ENCODE data around the gene CIITA. TPM values are rescaled to one million over a fixed set of nuclear protein-coding genes. Genes with fewer than 3 reads are reported as not detected.
A peak's percentile ranks its signal among the peaks of the same experiment; 100 is the strongest.

CIITA gene
- total and polyA plus RNA-seq, 10 of the 15 experiments (the other 5 are each of a cell fraction or from before 2014, with no cell fraction given) = 11.5 to 145 (median 49.7) TPM

GRCh38 chr16:10888320-10888937, 11.4 kb downstream of the CIITA start:
- peak overlapping the region; percentile 67 for H3K4me3 ChIP-seq
- peak overlapping the region; percentile 48; the same call in 1 of the 2 replicates for H3K9ac ChIP-seq (ENCODE audit: control insufficient read depth, insufficient read depth, low read length)
- H3K27ac ChIP-seq (ENCODE audit: control insufficient read depth, insufficient read depth) = peak overlapping the region; percentile 59
- peak; percentile 7; the same call in 1 of the 3 replicates for ATAC-seq
- ChIA-PET POLR2A (interaction anchor here (1.0 to 6.9 kb wide), 8 partner anchors 11 to 135 kb away, joined by 3 to 133 read pairs (median 6); partner anchors contain the start of genes CIITA and DEXI), CTCF (interaction anchor here (0.6 to 7.9 kb wide), 10 partner anchors 9 to 379 kb away, joined by 3 to 73 read pairs (median 6); partner anchors contain the start of gene CIITA), RAD21 (ENCODE audit: unreplicated experiment) (interaction anchor here (0.8 to 7.8 kb wide), 10 partner anchors 9 to 132 kb away, joined by 3 to 142 read pairs (median 14); partner anchors contain the start of gene CIITA), SMC1A (ENCODE audit: uncharacterized antibody, unreplicated experiment) (interaction anchor here (0.6 to 7.9 kb wide), 16 partner anchors 9 to 574 kb away, joined by 3 to 133 read pairs (median 6); partner anchors contain the start of gene CIITA)
- H3K79me2 ChIP-seq (ENCODE audit: control insufficient read depth, insufficient read depth, low read length) = peaks cover 78% of the 10 kb centered on the region
- no peak for DNase-seq (ENCODE audit: low read depth, low spot score)
- 35% methylated on average over 10 of the region's 10 CpGs for WGBS (ENCODE audit: insufficient coverage, insufficient replicate concordance, low lambda C conversion rate, missing lambda C conversion rate)
- FAIRE-seq = no peak
- H3K4me1 ChIP-seq (ENCODE audit: control insufficient read depth, insufficient read depth, low read length) = peaks cover 96% of the 10 kb centered on the region
- BruUV-seq (replicated peaks) = no TSS peak
- intact Hi-C loops (cut with micrococcal nuclease; ENCODE audit: unreplicated experiment) (no loop called here), in situ Hi-C loops (cut with MboI) (loop anchor here (25.0 kb wide), 2 partner anchors 576 to 1751 kb away; no protein-coding TSS in a partner anchor)
- H3K27me3 ChIP-seq (replicated peaks in 1 of 2; ENCODE audit: control insufficient read depth in 2 of 2, insufficient read depth in 2 of 2, low read length in 1 of 2) = no peaks in the 10 kb centered on the region
- H3K36me3 ChIP-seq (ENCODE audit: control insufficient read depth in 2 of 2, insufficient read depth in 2 of 2, low read length in 1 of 2) = peaks cover 12 to 30% of the 10 kb centered on the region in 2 experiments
- peak overlapping the region; percentile 84 for H3K4me2 ChIP-seq (ENCODE audit: control insufficient read depth, insufficient read depth)
- no peaks in the 10 kb centered on the region; the same call in 2 of the 3 replicates for H3K9me3 ChIP-seq (replicated peaks; ENCODE audit: control insufficient read depth, insufficient read depth, low read length)
- peaks cover 14% of the 10 kb centered on the region; the same call in 1 of the 2 replicates for H4K20me1 ChIP-seq (ENCODE audit: control insufficient read depth, insufficient read depth)
- no peak overlapping the region for H2AFZ ChIP-seq (ENCODE audit: control insufficient read depth, low read depth, low read length)
- TF ChIP-seq MEF2A (IDR thresholded peaks at IDR 0.05; ENCODE audit: insufficient read depth, low read depth, low read length) = peak; percentile 88
- peak; percentile 27; the same call in 1 of the 2 replicates for TF ChIP-seq CBFB (IDR thresholded peaks at IDR 0.05; ENCODE audit: low read depth)
- peak; percentile 40 for TF ChIP-seq JUNB (IDR thresholded peaks at IDR 0.05)
- no peak for TF ChIP-seq CEBPB (IDR thresholded peaks at IDR 0.05; ENCODE audit: borderline replicate concordance in 1 of 2, low read depth in 2 of 2, low read length in 2 of 2)
- TF ChIP-seq RUNX3 (IDR thresholded peaks at IDR 0.05; ENCODE audit: low read length) = peak; percentile 63
- TF ChIP-seq CHD2 (IDR thresholded peaks at IDR 0.05; ENCODE audit: borderline replicate concordance, low read depth, low read length) = peak; percentile 73
- peak; percentile 72 for TF ChIP-seq SKIL (IDR thresholded peaks at IDR 0.05; ENCODE audit: low read depth, poor library complexity, severe bottlenecking)
- TF ChIP-seq DPF2 (IDR thresholded peaks at IDR 0.05) = peak; percentile 79
- no peak for TF ChIP-seq TCF7 (IDR thresholded peaks at IDR 0.05; ENCODE audit: borderline replicate concordance)
- TF ChIP-seq SMAD5 (IDR thresholded peaks at IDR 0.05; ENCODE audit: low read depth) = peak; percentile 52; the same call in 1 of the 2 replicates
- no peak for TF ChIP-seq ELK1 (IDR thresholded peaks at IDR 0.05; ENCODE audit: low read depth, low read length)
- peak in 1 of 2 experiments; percentile 53; a peak in 1 of 4 replicates for TF ChIP-seq ETV6 (conservative IDR thresholded peaks at IDR 0.05 in 1 of 2, IDR thresholded peaks at IDR 0.05 in 1 of 2; ENCODE audit: borderline replicate concordance in 1 of 2, low read depth in 1 of 2)
- 0 out of 2 replicates have a peak, but pooled peaks have one; percentile 19 for TF ChIP-seq ZNF217 (IDR thresholded peaks at IDR 0.05)
- TF ChIP-seq IRF4 (IDR thresholded peaks at IDR 0.05; ENCODE audit: low read depth, low read length) = no peak
- TF ChIP-seq POLR2AphosphoS5 (IDR thresholded peaks at IDR 0.05; ENCODE audit: low read length) = no peak
- peak; percentile 93 for TF ChIP-seq MTA3 (IDR thresholded peaks at IDR 0.05; ENCODE audit: borderline replicate concordance, low read length)
- peak in 1 of 2 experiments; percentile 61; a peak in 1 of 4 replicates for TF ChIP-seq SRF (IDR thresholded peaks at IDR 0.05; ENCODE audit: low read depth in 2 of 2, low read length in 2 of 2)
- peak in 1 of 2 experiments; percentile 99; a peak in 2 of 3 replicates for TF ChIP-seq EGR1 (IDR thresholded peaks at IDR 0.05; ENCODE audit: borderline replicate concordance in 1 of 2, low read depth in 2 of 2, low read length in 2 of 2)
- peak; percentile 63; the same call in 1 of the 2 replicates for TF ChIP-seq ATF2 (IDR thresholded peaks at IDR 0.05; ENCODE audit: low read length)
